MCF 10A (cell line): ENCODE results near the gene UTS2B. TPM values are rescaled to one million over a fixed set of nuclear protein-coding genes. Genes with fewer than 3 reads are reported as not detected.

Experiments
- BruUV-seq: library from RNA; stranded (reverse); fragments of 400-500 nt; replicated peaks from 2 replicates; lab custom pipeline; 2021; lab: Mats Ljungman, UMichigan
- CTCF ChIA-PET: fragments of 300-600 bp; sonication (Branson Sonifier 250); formaldehyde crosslinking; extraction: SDS; loops from one replicate; lab custom pipeline; 2021; ENCODE audit warnings: antibody characterized with exemption, inconsistent platforms; lab: Yijun Ruan, JAX
- POLR2A ChIA-PET: fragments of 300-600, 350-650 bp; sonication (Branson Sonifier 250); formaldehyde crosslinking; extraction: SDS; loops from one replicate; lab custom pipeline; 2020; ENCODE audit warnings: antibody characterized with exemption, inconsistent platforms; lab: Yijun Ruan, JAX
- DNase-seq: peaks from one replicate; pipeline ENCODE4 v3.0.0-alpha.2; 2018; ENCODE audit not compliant: unreplicated experiment
- H3K27ac Mint-ChIP-seq: one replicate; pipeline ENCODE4 v1.8.0; 2022; ENCODE audit warnings: mild to moderate bottlenecking, low read depth, mixed read lengths; ENCODE audit not compliant: unreplicated experiment
- H3K27me3 Mint-ChIP-seq: one replicate; pipeline ENCODE4 v1.8.0; 2022; ENCODE audit warnings: mixed read lengths; ENCODE audit not compliant: insufficient read depth, unreplicated experiment
- H3K36me3 Mint-ChIP-seq: one replicate; pipeline ENCODE4 v1.8.0; 2022; ENCODE audit warnings: mild to moderate bottlenecking, moderate library complexity, mixed read lengths; ENCODE audit not compliant: insufficient read depth, unreplicated experiment
- H3K4me1 Mint-ChIP-seq: one replicate; pipeline ENCODE4 v1.8.0; 2022; ENCODE audit warnings: mixed read lengths; ENCODE audit not compliant: insufficient read depth, unreplicated experiment
- H3K4me3 Mint-ChIP-seq: one replicate; pipeline ENCODE4 v1.8.0; 2022; ENCODE audit warnings: mild to moderate bottlenecking, moderate library complexity, mixed read lengths; ENCODE audit not compliant: unreplicated experiment
- H3K9me3 Mint-ChIP-seq: one replicate; pipeline ENCODE4 v1.8.0; 2022; ENCODE audit warnings: mixed read lengths; ENCODE audit not compliant: unreplicated experiment
- CTCF ChIP-seq: fragments of 200-600 bp; IDR thresholded peaks from one replicate; pipeline ENCODE4 v1.8.0; 2022; ENCODE audit warnings: antibody characterized with exemption, mild to moderate bottlenecking; ENCODE audit not compliant: unreplicated experiment
- intact Hi-C: fragments of 100-400 bp; cut with micrococcal nuclease; formaldehyde crosslinking; loops from 2 replicates; pipeline ENCODE4 v1.14.1; 2022
- total RNA-seq: library from RNA; stranded (reverse); gene quantifications from 2 replicates; pipeline ENCODE4 v1.2.3, GENCODE V29; 2022

The UTS2B gene
- total RNA-seq, 1 experiment from 2014 or later = 0.26 TPM

- CTCF ChIA-PET = no interaction called here
Observed at GRCh38 chr3:191303596-191303995, 26.7 kb downstream of the UTS2B start.

GRCh38 chr3:191302451-191302850 lies 27.9 kb downstream of the UTS2B start:
- intact Hi-C loops = no loop called here
- Mint-ChIP-seq H3K4me1 (no peaks in the 10 kb centered on the region), H3K4me3 (no peak overlapping the region), H3K36me3 (no peaks in the 10 kb centered on the region), H3K9me3 (no peaks in the 10 kb centered on the region), H3K27me3 (no peaks in the 10 kb centered on the region), H3K27ac (no peak overlapping the region)
- DNase-seq = no peak
- BruUV-seq = no TSS peak
- POLR2A ChIA-PET = no interaction called here
- CTCF ChIA-PET = no interaction called here
- no peak for TF ChIP-seq CTCF

More at GRCh38 chr3:191303596-191303995, 26.7 kb downstream of the UTS2B start:
- POLR2A ChIA-PET = no interaction called here
- Mint-ChIP-seq H3K36me3 (no peaks in the 10 kb centered on the region), H3K4me1 (no peaks in the 10 kb centered on the region), H3K27ac (no peak overlapping the region), H3K9me3 (no peaks in the 10 kb centered on the region), H3K4me3 (no peak overlapping the region), H3K27me3 (no peaks in the 10 kb centered on the region)
- no peak for DNase-seq
- intact Hi-C loops = no loop called here
- TF ChIP-seq CTCF = no peak
- BruUV-seq = no TSS peak

- intact Hi-C loops = no loop called here
- Mint-ChIP-seq H3K36me3 (no peaks in the 10 kb centered on the region), H3K9me3 (no peaks in the 10 kb centered on the region), H3K27ac (no peak overlapping the region), H3K4me3 (no peak overlapping the region), H3K27me3 (no peaks in the 10 kb centered on the region), H3K4me1 (no peaks in the 10 kb centered on the region)
- no TSS peak for BruUV-seq
- CTCF ChIA-PET = no interaction called here
- POLR2A ChIA-PET = no interaction called here
- no peak for DNase-seq
- TF ChIP-seq CTCF = no peak
Observed at GRCh38 chr3:191301782-191302411, 28.4 kb downstream of the UTS2B start.

GRCh38 chr3:191301017-191301416 lies 29.3 kb downstream of the UTS2B start:
- ChIA-PET POLR2A (interaction anchor here (1.4 kb wide), 1 partner anchor 28 kb away, joined by 4 read pairs; no protein-coding TSS in a partner anchor), CTCF (interaction anchor here (0.9 kb wide), 1 partner anchor 618 kb away, joined by 4 read pairs; no protein-coding TSS in a partner anchor)
- Mint-ChIP-seq H3K4me1 (no peaks in the 10 kb centered on the region), H3K27ac (no peak overlapping the region), H3K9me3 (no peaks in the 10 kb centered on the region), H3K36me3 (no peaks in the 10 kb centered on the region), H3K27me3 (no peaks in the 10 kb centered on the region), H3K4me3 (no peak overlapping the region)
- BruUV-seq = no TSS peak
- no peak for TF ChIP-seq CTCF
- intact Hi-C loops = no loop called here
- DNase-seq = no peak
